ENCODE results near the gene ZNF428.

DNA sequence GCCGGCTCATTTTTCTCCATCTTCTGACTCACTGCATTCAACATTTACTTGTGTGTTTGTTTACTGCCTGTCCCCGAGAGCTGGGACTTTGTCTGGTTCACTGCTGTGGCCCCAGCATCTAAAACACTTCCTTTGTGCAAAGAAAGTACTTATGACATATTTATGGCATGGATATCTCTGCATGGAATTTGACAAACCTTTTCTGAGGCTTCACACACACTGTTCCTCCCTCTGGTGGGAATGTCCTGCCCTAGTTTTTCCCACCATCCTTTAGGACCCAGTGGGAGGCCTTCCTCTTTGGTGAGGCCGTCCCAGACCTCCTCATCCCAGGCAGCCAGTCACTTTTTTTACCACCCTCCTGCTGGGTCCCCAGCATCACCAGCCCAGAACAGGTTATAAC, 8.9 kb downstream of the ZNF428 start:
- TF ChIP-seq CTCF (IDR thresholded peaks at IDR 0.05) (no peak), POLR2A (IDR thresholded peaks at IDR 0.05) (no peak), EP300 (IDR thresholded peaks at IDR 0.05) (no peak)

Measured in tibial nerve (tissue), 4 donors.